Measurements from ENCODE around the gene PKNOX2.
"Not testable (repeated sequence)": the region's sequence is repeated elsewhere in the genome, so short reads cannot be mapped to it uniquely, and the experiment has no call there.

PKNOX2 gene

DNA sequence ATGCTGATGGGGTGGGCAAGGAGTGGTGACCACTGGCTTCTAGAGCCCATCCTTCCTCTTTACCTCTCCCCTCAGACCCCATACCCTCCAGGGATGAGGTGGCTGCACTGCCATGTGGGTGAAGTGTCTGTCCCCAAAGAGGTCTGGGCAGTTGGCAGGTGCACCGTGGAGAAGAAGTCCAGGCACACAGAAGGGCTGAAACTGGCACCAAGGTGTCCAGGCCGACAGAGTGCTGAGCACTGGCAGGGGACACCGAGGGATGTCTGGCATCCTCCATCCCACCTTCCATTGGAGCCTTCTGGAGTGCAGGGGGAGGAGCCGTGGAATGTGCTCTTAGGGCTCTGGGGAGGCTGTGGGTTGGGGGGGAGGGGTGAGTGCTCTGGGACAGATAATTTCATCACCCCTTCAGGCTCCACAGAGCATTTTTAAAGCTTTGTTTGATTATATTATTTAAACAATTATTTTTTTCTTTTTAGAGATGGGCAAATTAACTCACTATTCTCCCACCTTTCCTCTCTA is 37.9 kb downstream of the PKNOX2 start:
- DNase-seq (ENCODE audit: low read depth in 2 of 2) = no peak

DNA sequence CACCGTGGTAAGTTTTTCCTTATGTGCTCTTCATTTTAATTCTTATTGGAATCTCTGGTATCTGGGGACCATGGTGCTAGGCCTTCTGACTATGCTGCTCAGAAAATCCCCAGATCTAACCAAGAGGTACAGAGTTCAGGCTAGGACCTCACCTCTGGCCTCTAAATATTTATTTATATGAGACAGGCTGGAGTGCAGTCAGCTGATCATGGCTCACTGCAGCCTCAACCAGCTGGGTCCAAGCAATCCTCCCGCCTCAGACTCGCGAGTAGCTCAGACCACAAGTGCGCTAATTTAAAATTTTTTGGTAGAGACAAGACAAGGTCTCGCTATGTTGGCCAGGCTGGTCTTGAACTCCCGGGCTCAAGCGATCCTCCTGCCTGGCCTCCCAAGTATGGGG is 38.4 kb downstream of the PKNOX2 start:
- no peak for DNase-seq (ENCODE audit: low read depth in 2 of 2)

DNA sequence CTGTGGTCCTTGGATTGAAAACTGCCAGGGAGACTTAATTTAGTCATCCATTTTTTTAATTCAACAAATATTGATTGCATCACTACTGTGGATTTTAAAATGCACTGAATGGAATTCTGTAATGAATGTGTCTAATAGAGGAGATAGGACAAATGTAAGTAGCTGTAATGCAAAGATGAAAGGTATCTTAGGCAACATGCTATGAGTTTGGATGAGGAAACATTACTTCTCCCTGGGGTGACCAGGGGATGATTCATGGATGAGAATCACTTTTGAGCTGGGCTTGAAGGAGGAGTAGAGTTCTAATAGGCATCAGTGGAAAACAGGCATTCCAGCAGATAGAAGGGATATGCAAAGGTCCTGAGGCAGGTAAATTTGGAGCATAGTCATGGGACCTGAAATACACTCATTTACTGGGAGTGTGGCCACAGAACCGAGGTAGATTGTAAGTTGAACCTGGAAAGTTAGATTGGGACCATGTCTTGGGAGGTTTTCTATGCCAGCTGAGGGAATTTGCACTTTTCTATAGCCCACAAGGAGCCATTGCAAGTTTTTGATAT is 43.4 kb downstream of the PKNOX2 start:
- DNase-seq (ENCODE audit: low read depth in 2 of 2) = no peak

DNA sequence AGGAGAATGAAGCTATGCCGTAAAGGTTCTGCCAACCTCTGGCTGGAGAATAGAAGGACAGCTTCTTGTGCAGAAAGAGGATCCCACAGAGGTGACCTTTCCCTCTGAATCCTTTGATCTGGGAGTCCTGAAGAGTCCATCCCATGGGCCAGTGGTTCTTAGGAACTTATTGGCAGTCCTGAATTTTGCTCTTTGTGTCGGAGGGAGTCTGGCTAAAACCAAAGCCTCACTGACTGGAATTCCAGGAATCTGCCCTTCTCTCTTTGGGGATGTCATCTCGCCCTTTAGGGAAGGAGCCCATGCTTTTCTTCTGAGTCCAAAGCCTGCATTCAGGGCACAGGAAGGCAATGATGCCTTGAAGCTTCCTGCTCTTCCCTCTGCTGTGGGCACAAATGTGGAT is 45.5 kb downstream of the PKNOX2 start:
- DNase-seq (ENCODE audit: low read depth in 2 of 2) = no peak

DNA sequence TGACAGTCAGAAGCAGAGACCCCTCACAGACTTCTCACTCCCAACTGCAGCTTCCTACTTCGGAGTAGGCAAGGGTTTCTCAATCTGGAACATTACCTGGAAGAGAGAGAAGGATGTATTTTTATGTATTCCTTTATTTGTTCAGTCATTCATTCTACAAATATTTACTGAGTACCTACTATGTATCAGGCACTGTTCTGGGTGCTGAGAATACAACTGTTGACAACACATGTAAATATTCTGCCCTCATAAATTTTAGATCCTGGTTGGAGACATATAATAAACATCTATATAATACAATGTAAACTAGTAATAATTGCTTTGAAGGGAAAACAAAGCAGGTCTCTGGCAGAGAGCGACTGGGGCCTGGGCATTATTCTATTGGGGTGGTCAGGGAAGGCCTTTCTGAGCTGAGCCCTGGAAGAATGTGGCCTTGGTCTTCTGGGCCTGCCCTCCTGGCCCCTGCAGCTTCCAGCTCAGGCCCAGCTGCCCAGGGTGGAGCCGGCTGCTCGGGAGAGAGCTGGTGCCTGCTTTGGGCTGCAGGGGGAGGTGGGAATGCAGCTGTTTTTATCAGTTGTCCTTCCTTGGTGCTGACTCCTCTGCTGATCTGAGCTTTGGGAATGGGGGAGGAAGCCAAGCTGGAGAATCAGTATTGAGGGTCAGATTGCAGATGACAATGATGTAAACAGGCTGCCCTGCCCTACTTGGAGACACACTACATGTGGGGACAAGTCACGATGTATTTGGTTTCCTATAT is 46.8 kb downstream of the PKNOX2 start:
- DNase-seq (ENCODE audit: low read depth in 2 of 2) = no peak

DNA sequence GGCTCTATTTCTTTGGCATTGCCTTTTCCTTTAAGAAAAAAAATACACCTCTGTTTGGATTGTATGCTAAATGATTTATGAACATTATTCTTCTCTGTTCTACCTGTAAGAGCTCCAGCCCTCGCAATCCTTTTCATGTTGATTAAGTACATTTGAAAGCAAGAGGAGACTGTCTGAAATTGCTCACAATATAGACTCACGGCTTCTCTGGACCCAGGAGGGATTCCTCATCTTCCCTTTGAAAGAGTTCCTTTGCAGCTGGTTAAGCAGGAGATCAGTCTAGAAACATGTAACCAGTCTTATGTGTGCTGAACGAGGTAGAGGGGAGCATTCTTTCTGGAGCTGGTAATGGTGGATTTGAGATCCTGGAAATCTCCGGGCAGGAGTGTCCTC is 47.4 kb downstream of the PKNOX2 start:
- no peak for DNase-seq (ENCODE audit: low read depth in 2 of 2)

DNA sequence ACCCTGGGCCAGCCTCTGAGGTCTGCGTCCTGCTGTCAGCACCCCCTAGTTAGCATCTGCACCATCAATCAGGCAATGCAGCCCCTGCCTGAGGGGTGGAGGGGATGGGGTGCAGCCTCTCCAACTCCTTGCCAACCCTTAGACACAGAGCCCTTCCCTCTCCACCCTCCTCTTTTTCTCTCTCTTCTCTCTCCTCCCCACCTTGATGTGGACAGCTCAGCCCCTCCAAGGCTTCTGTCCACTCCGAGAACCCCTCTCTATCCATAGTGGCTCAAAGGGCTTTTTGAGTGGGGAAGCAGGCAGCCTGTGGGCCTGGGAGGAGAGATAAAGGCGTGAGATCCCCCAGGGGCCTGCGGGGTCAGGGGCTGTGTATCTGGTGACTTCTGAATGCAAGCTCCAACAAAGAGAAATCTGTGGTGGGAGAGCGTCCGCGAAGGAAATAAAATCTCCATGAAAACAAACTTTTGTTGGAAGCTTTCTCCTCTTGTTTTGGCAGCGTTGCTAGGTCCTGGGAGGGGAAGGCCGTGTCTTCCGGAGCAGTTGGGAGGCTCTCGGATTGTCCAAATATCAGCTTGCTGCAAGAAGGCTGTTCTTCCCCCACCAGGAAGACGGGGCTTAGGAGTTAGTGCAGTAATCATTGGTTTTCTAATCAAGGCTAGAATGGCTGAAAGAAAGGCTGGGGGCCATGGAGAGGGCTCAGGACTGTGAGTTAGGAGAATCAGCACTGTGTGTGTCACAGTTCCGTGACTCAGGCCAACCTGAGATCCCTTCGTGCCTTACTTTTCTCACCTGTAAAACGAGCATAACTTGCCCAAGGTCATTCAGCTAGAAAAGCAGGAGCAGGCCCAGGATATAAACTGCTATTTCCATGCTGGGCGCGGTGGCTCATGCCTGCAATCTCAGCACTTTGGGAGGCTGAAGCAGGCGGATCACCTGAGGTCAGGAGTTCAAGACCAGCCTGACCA is 50.3 kb downstream of the PKNOX2 start:
- DNase-seq (ENCODE audit: low read depth in 2 of 2) = no peak

DNA sequence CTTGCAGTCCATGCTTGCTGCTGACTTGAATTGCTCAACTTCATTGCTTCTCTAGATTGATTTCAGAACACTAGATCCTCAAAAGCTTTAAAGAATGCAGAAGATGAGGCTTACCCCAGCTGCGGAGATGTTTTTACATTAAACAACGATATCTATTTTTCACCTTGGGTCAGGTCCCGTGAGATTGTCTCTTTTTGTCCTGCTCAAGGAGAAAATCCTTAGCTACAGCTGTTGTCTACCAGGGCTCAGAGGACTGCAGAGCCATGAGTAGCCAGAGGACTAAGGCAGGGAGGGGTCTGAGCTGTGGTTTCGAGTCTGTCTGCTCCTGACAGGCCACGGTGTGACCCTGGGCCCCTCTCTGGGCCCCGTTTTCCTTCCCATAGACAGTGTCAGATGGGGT is 51.4 kb downstream of the PKNOX2 start:
- no peak for DNase-seq (ENCODE audit: low read depth in 2 of 2)

DNA sequence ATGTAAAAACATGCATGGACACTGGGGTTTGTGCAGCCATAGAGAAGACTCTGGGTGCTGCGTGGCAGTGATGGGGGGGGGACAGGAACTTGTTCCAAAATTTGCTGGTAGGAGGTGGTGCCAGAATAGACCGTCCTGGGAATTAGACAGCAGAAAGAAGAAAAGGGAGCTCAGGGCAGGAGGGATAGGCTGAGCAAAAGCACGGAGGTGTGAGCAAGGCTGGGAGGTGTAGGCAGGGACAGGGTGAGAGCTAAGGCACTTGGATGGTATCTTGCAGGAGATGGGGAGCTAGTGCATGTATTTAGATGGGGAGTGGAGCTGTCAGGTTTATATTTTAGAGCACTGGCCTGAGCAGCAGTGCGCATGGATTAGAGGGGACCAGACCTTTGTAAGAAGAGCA is 53.8 kb downstream of the PKNOX2 start:
- no peak for DNase-seq (ENCODE audit: low read depth in 2 of 2)

DNA sequence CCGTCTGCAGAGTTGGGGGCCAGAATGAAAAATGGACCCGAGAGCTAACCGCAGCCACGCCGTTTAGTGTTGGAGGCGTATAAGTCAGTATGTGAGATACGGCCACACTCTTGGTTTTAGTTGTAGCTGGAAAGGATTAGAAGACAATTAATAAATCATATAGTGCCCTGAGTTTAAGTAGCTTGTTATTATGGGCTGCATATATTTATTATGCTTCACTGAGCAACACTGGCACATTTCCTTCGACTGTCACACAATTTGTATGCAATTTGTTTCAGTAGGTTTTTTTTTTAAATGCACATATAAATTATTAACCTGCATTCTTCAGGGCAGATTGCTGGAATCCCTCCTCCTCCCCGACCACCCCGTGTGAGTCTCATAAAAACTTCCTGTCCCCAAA is 56.9 kb downstream of the PKNOX2 start:
- no peak for DNase-seq (ENCODE audit: low read depth in 2 of 2)

DNA sequence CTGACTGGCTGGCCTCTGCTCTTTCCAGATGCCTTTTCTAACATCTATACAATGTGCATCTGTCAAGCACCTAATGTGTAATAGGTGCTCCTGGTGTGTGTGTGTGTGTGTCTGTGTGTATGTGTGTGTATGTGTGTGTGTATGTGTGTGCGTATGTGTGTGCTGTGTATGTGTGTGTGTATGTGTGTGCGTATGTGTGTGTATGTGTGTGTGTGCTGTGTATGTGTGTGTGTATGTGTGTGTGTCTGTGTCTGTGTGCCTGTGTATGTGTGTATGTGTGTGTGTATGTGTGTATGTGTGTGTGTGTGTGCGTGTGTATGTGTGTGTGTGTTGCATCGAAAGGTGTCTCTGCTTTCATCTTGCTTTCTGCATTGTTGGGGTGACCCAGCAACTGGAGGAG is 57.9 kb downstream of the PKNOX2 start:
- DNase-seq (ENCODE audit: low read depth in 2 of 2) = no peak

DNA sequence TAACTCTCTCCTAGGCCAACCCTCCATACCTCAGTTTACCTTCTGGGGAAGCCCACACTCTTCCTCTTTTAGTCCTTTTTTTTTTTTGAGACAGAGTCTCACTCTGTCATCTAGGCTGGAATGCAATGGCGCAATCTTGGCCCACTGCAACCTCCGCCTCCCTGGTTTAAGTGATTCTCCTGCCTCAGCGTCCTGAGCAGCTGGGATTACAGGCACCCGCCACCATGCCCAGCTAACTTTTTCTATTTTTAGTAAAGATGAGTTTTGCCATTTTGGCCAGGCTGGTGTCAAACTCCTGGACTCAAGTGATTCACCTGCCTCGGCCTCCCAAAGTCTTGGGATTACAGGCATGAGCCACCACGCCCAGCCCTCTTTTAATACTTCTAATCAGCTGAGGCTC is 58.6 kb downstream of the PKNOX2 start:
- not testable (repeated sequence) for DNase-seq (ENCODE audit: low read depth in 2 of 2)

DNA sequence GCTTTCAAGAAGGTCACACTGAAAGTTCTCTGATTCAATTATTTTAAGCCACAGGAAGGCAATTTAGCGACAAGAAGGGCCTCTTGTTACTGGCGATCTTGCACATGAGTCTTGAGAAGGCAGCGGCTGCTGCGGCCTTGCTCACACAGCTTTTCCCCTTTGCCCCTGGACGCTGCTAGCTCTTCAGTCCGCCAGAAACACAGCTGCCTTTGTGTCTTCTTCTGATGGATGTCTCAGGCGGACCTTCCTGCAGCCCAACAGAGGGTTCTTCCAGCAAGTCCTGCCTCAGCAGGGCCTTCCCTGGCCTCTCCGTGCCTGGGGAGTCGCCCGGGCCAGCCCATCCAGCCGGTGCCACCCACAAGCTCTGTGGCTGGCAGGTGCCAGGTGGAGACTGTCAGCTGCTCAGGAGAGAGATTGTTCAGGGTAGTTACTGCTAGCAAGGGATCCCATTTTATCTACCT is 59.4 kb downstream of the PKNOX2 start:
- no peak for DNase-seq (ENCODE audit: low read depth in 2 of 2)

DNA sequence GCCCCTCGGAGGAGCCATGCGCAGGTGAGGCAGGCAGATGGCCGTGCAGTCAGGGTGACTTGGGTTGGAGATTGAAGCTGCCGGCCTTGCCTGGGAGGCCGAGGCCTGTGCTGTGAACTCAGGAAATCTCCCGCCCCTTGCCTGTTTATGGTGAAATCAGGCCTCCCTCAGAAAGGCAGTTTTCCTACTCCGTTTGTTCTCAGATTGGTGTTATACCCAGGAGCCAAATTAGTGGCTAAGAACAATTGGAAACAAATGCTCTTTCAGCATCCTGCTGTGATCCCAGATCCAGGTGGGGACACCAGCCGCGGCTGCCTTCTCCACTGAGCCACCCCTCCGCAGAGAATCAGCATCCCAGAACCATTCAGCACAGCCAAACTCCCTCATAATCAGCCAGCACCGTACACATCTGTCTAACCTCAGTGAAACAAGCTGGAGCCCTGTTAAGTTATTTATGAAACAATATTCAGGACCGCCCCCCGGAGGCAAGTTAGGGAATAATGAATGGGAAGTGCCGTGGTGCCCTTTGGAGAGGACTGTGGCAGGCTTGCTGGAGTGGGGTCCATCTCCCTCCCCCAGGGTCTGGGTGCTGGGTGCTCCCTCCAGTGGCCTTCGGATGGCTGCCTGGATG is 60.0 kb downstream of the PKNOX2 start:
- DNase-seq (ENCODE audit: low read depth in 2 of 2) = no peak

DNA sequence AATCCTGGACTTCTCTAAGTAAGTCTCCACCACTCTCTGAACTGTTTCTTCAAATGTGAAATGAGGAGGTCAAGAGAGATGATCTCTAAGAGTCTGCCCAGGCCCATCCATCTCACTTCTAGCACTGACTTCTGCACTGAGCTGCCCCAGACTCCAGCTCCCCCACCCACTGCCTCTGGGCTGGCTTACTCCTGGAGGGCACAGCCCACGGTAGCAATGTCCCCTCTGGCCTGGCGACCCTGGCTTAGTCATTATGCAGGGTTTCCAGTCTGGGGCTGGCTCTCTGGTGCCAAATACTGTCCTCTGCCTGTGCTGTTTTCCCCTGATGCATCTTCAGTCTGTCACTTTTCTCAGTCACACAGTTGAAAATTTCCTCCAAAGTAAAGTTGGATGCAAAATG is 60.9 kb downstream of the PKNOX2 start:
- no peak for DNase-seq (ENCODE audit: low read depth in 2 of 2)

DNA sequence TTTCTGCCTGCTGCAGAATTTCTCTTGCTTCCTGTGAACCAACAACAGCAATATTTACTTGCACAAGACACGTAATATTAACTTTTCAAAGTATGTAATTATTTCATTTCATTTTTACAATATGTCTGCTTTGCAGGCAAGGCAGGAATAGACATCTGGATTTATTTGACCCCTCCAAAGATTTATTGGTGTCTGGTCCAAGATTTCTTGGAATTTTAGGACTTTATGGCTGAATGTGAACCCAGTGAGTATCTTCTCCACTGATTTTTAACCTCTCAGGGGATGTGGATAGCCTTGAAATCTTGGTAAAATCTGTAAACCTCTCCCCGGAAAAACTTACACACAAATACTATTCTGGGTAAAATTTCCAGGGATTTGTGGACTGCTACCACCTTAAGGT is 61.5 kb downstream of the PKNOX2 start:
- DNase-seq (ENCODE audit: low read depth in 2 of 2) = no peak

DNA sequence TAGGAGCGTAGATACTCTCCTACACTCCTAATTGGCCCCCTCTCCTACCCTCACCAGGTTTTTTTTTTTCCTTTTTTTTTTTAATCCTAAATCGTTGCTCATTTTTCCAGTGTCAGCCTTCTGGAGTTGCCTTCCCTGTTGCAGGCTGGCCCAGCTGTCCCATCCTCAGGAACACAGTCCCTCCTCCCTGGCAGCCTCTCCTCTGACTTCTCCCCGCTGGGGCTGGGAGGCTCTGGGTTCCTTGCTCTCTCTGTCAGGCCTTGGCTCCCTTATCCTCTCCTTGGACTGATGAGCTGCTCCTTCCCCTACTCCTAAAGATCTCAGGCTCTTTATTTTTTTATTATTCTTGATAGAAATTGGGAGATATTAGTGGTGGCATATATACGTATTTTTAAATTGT is 62.2 kb downstream of the PKNOX2 start:
- no peak for DNase-seq (ENCODE audit: low read depth in 2 of 2)

DNA sequence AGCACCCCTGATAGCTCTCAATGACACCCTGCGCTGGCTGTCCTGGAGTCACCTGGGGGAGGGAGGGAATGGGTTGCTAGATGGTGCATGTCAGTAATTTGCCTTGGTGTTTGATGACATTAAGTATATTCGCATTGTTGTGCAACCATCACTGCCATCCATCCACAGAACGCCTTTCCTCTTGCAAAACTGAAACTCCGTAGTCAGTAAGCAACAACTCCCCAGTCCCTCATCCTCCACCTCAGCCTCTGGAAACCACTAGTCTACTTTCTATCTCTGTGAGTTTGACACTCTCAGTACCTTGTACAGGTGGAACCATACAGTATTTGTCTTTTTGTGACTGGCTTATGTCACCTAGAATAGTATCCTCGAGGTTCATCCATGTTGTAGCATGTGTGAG is 62.6 kb downstream of the PKNOX2 start:
- no peak for DNase-seq (ENCODE audit: low read depth in 2 of 2)

DNA sequence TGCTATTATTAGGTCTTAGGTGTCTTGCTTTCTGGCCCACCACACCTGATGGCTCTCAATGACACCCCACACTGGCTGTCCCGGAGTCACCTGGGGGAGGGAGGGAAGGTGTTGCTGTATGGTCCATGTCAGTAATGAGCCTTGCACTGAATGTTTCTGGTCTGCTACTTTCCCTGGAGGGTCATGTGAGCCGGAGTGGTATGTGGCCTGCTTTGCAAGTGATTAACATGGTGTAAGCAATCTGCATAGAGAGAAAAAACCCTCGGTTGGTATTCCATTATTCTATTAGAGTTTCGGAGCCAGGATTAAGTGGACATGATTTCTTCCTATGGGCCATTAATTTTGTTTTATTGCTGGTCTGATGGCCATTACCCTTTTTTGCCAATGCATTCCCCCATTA is 63.9 kb downstream of the PKNOX2 start:
- DNase-seq (ENCODE audit: low read depth in 2 of 2) = no peak

DNA sequence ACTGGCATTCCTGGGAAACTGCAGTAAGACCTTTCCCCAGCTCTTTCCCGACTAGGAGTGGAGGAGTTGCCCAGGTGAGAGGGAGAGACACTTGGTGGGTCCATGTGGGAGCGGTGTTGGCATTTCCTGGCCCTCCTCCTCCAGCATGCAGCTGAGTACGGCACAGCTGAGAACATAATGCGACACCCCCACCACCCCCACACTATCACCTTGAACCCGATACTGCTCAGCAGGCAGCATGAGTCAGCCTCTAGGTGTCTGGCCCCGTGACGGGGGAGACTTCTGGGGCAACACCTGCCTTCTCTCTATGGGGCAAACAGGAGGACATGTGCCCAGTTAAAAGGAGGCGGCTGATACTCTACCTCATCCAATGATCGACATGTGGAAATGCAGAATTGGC is 64.4 kb downstream of the PKNOX2 start:
- no peak for DNase-seq (ENCODE audit: low read depth in 2 of 2)

DNA sequence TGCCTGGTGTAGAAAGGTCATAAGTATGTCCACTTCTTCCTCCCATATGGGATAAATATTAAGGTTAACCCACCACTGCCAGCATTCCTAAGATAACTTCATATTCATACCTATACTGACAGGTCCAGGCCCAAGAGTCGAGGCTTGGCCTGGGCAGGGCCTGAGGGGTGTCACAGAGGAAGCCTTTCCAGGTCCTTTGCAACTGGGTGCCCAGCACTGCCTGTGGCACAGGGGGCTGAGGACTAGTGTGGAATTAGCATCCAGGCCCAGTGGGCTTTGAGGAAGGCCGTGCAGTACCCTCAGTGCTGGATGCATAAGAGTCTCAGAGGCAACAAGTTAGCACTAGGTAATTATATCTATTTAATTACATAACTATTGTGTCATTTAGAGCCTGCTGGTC is 65.4 kb downstream of the PKNOX2 start:
- no peak for DNase-seq (ENCODE audit: low read depth in 2 of 2)

DNA sequence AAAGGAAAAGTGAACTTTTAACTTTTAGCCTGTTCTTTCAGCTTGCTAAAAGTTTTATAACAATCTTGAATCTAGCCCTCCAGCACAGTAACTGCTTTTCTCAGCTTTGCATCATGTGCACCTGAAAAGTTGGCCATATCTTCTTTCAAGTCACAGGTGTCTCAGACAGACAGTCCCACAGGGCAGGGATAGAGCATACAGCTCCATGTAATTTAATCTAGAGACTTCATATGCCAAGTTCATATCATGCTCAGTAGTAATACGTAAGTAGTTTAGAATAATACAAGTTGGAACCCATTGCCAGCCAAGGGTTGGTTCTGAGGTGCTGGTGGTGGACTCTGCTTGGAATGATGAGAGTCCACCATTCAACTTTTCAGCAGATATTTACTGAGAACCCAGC is 68.6 kb downstream of the PKNOX2 start:
- DNase-seq (ENCODE audit: low read depth in 2 of 2) = no peak
